GM18951 (cell line): Measurements from ENCODE around the gene LRRC26.
"Not testable (repeated sequence)": the region's sequence is repeated elsewhere in the genome, so short reads cannot be mapped to it uniquely, and the experiment has no call there.

ENCODE experiments used
- POLR2A ChIP-seq: IDR thresholded peaks from 4 replicates; pipeline ENCODE4 v1.6.1; 2011; ENCODE audit warnings: mild to moderate bottlenecking; ENCODE audit not compliant: insufficient read length, insufficient read depth; ENCODE audit errors: extremely low read depth
- in situ Hi-C: fragments of 300-500 bp; cut with MboI; formaldehyde crosslinking; loops from one replicate; pipeline ENCODE4 v1.12.0; 2022; ENCODE audit warnings: low sequenced_read_pairs, mixed read lengths, inconsistent platforms; ENCODE audit not compliant: unreplicated experiment

Gene LRRC26

DNA sequence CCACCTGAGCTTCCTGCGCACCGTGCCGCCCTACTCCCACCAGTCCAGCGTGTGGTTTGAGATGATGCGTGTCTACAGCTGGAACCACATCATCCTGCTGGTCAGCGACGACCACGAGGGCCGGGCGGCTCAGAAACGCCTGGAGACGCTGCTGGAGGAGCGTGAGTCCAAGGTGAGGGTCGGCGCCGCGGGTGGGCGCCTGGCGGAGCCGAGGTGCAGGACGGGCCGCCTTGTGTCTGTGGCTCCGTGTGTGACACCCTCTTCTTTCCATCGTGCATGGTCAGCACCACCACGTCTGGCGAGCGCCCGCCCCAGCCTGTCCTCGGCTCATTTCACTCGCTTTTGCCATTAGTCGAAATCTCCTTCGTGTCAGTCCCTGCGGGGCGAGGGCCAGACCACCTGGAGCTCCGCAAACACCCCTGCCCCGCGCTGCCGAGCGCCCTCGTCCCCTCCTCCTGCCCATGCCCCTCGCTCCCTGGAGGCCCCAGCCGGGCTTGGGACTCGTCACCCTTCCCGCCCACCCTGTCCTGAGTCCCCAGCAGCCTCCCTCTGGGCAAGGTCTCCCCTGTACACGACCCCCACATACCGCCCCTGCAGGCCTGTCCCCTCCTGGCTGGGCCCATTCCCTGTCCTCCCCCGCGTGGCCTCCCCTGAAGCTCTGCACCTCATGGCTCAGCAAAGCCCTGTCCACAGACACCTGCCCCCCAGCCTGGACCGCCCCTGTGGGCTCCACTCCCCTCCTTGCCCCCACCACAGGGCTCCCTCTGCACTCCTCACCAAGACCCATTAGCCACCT, 23.9 kb downstream of the LRRC26 start:
- TF ChIP-seq POLR2A: no peak
- in situ Hi-C loops: no loop called here

DNA sequence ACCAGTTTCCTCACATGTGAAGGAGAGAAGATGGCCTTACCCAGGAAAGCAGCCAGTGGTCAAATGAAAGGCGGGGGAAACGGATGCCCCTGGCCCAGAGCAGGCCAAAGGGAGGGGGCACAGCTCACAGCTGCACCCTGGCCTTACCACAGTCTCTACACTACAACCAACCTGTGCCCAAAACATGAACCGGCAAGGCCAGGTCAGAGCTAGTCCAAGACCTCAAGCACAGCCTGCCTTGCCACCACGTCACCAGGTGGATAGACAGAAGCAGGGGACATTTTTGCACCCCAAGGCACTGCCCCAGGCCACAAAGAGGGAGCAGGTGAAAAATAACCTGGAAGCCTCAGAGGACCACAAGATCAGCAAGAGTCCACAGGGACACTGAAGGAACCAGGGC, 26.4 kb downstream of the LRRC26 start:
- in situ Hi-C loops: no loop called here
- no peak for TF ChIP-seq POLR2A

GRCh38 chr9:137141976-137142936, 27.6 kb downstream of the LRRC26 start:
- in situ Hi-C loops: no loop called here
- TF ChIP-seq POLR2A: no peak

DNA sequence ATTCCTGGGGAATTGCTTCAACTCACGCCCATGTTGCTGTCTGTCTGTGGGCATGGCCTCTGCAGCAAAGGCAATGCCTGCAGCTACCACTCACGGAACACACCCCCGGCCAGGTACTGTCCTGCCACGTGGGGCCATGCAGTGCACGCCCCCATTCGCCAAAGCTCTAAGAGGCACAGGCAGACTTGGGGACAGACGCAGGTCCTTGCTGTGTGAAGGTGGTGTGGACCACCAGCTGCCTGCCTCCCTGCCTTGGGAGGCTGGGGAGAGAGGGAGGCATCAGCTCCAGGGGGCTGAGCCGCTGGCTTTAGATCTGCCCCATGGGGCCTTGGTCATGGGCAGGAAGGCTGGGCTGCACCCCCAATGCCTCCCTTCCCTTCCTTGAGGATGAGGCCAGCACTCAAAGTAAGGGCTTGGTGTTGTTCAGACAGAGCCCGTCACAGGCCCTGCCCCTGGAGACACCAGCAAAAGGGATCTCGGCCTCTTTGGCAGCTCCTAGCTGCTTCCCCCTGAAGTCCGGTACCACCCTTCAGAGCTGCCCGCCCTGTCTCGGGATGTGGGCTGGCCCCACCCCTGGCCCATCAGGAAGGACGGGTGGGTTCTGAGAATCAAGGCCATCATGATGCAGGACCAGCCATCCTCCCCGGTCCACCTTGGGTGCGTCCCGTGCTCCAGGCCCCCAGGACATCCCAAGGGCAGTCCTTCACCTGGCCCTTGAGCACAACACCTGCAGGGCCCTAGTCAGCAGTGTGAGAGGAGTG, 28.6 kb downstream of the LRRC26 start:
- in situ Hi-C loops: no loop called here
- TF ChIP-seq POLR2A: no peak

DNA sequence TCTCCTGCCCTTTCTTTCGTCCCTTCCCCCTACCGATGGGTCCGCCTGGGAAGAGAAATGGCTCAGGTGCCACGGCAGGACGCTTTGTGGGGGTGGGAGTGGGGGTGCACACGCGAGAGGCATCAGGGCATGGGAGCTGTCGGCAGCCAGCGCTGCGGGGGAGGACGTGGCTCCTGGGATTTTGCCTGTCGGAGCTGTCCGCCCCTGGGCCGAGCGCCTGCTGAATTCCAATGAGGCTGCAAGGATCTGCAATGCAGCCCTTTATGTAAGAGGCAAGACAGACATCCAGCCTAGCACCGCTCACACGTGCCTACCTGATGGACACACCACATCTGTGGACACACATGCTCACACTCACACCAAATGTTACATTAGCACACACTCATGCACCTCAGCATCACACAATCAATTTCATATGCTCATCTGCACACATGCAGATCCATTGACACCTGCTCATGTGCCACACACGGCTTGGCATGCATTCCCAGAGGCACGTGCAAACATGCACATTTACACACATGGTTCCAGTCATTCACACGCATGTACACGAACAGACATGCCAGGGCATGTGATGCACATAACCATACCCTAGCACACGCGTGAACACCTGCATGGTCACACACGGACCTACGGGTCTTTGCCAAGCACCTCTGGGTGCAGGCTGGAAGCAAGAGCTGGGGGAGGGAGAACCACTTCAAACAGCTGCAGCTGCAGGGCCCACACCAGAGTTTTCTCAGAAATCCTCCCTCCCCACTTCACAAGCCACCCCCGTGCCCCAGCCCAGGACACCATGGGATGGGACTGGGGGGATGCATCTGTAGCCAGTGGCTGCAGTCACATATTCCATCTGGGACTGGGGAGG, 29.5 kb downstream of the LRRC26 start:
- TF ChIP-seq POLR2A: no peak
- in situ Hi-C loops: no loop called here

DNA sequence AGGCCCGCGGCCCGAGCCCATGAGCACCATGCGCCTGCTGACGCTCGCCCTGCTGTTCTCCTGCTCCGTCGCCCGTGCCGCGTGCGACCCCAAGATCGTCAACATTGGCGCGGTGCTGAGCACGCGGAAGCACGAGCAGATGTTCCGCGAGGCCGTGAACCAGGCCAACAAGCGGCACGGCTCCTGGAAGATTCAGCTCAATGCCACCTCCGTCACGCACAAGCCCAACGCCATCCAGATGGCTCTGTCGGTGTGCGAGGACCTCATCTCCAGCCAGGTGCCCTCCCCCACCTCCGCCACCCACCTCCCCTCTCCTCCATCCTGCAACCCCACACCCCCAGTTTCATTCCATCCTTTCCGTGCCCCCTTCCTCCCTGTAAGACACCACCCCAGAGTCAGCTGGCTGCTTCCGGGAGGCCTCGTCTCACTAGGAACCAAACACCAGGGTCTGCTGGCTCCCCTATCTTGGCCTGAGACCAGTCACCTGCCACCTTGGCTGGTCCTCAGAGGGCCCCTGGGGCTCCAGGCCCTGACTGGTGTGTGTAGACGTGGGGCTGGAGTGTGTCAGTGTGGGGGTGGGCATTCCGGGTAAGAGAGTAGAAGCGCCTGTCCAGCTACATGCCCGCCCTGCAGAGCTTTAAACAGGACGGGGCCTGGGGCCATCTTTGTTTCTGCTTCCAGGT, 30.2 kb downstream of the LRRC26 start:
- in situ Hi-C loops: no loop called here
- TF ChIP-seq POLR2A: no peak

DNA sequence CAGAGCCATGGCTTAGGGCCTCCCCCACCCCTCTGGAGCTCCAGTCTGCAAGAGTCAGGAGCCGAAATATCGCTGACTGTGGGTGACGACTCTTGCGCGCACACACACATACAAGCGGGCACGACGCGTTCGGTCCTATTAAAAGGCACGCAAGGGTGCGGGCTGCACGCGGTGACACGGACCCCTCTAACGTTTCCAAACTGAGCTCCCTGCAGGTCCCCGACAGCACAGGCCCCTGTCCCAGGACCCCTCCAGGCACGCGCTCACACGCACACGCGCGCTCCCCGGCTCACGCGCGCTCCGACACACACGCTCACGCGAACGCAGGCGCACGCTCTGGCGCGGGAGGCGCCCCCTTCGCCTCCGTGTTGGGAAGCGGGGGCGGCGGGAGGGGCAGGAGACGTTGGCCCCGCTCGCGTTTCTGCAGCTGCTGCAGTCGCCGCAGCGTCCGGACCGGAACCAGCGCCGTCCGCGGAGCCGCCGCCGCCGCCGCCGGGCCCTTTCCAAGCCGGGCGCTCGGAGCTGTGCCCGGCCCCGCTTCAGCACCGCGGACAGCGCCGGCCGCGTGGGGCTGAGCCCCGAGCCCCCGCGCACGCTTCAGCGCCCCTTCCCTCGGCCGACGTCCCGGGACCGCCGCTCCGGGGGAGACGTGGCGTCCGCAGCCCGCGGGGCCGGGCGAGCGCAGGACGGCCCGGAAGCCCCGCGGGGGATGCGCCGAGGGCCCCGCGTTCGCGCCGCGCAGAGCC, 31.0 kb downstream of the LRRC26 start, which contains the start of gene GRIN1:
Gene GRIN1 (plus strand): TSS at position 433 of the 746 bp plus-strand sequence. CDS start 333 bp downstream, outside the sequence.
- TF ChIP-seq POLR2A: no peak
- in situ Hi-C loops: no loop called here

DNA sequence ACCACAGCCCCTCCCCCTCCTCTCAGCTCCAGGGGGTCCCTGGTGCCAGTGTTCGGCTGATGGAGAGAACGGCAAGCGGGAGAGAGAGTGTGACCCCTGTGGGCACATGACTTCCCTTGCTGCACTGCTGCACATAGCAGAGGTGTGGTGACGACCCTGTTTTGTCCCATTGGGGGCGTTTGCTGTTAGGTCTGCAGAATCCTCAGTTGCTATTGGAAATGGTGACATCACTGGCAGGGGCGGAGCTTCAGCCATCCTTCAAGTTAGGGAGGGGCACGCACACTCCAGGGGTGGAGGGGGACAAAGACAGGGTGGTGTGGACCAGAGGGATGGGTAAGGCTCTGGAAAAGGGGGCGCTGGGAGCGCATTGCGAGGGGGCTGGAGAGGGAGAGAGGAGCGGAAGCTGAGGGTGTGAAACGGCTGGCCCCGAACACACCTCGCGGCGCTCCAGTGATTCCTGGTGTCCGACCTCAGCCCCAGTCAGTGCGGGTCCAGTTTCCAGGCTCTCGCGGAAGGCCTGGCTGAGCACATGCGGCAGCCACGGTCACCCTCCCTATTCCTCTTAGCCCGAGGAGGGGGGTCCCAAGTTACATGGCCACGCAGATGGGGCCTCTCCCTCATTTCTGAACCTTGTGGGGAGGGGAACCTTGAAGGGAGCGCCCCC, 31.7 kb downstream of the LRRC26 start:
- in situ Hi-C loops: no loop called here
- no peak for TF ChIP-seq POLR2A

- no peak for TF ChIP-seq POLR2A
- in situ Hi-C loops: no loop called here
Measured at GRCh38 chr9:137136881-137137607, 32.8 kb downstream of the LRRC26 start.

GRCh38 chr9:137136261-137136880, 33.5 kb downstream of the LRRC26 start:
- in situ Hi-C loops: no loop called here
- TF ChIP-seq POLR2A: no peak

DNA sequence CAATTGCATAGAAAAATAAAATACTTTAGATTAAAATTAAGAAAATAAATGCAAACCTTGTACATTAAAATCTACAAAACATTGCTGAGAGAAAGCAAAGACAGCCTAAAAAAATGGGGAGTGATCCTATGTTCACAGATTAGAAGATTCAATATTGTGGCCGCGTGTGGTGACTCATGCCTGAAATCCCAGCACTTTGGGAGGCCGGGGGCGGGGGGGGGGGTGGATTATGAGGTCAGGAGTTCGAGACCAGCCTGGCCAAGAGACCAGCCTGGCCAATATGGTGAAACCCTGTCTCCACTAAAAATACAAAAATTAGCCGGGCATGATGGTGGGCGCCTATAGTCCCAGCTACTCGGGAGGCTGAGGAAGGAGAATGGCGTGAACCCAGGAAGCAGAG, 34.7 kb downstream of the LRRC26 start:
- in situ Hi-C loops: not testable (repeated sequence)
